Renal pelvis (tissue), 12 donors: ENCODE results near the gene MYRF. TPM values are rescaled to one million over a fixed set of nuclear protein-coding genes. Genes with fewer than 3 reads are reported as not detected.

ENCODE experiments used
- DNase-seq: peaks from one replicate; pipeline ENCODE4 v3.0.0-alpha.2; 2013
- long read RNA-seq, 16 experiments: transcript quantifications; one replicate each; lab custom pipeline, GENCODE V29; 2026
- polyA plus RNA-seq, 3 donors: library from polyadenylated mRNA; unstranded; fragments of 120-200 nt; gene quantifications; one replicate each; pipeline ENCODE4 v1.2.1, GENCODE V29; 2013; ENCODE audit not compliant: insufficient read length in 3 of 3

The MYRF gene
- polyA plus RNA-seq = 10 to 100 TPM; 23.7 to 30.0 (median 28.2) TPM
- long read RNA-seq, donor 1, partial matches to known transcripts = 127 of 992 reads
- long read RNA-seq, donor 1, other reads (novel, unspliced or antisense) = 865 of 992 reads
- long read RNA-seq, donor 2 = 0 reads
- long read RNA-seq, donor 3, partial matches to known transcripts = 243 of 587 reads
- long read RNA-seq, donor 3, other reads (novel, unspliced or antisense) = 344 of 587 reads
- long read RNA-seq, donor 4 = 0 reads
- long read RNA-seq, donor 5, partial matches to known transcripts = 0 of 1 reads
- long read RNA-seq, donor 5, other reads (novel, unspliced or antisense) = 0 of 1 reads
- long read RNA-seq, donor 6, partial matches to known transcripts = 113 of 719 reads
- long read RNA-seq, donor 6, other reads (novel, unspliced or antisense) = 606 of 719 reads
- long read RNA-seq, donor 7, partial matches to known transcripts = 320 of 733 reads
- long read RNA-seq, donor 7, other reads (novel, unspliced or antisense) = 413 of 733 reads
- long read RNA-seq, donor 8 = 0 reads
- long read RNA-seq, donor 9, partial matches to known transcripts = 298 of 720 reads
- long read RNA-seq, donor 9, other reads (novel, unspliced or antisense) = 421 of 720 reads
- long read RNA-seq, donor 10 = 0 reads
- long read RNA-seq, donor 11, partial matches to known transcripts = 525 of 533 reads
- long read RNA-seq, donor 11, other reads (novel, unspliced or antisense) = 8 of 533 reads
- long read RNA-seq, donor 12 = 0 reads
- long read RNA-seq, donor 13 = 0 reads
- long read RNA-seq, donor 14 = 0 reads
- long read RNA-seq, donor 15, partial matches to known transcripts = 5 of 7 reads
- long read RNA-seq, donor 15, other reads (novel, unspliced or antisense) = 0 of 7 reads
- long read RNA-seq, donor 16 = 0 reads

GRCh38 chr11:61752117-61752924, at the start of gene MYRF:
Gene MYRF, plus strand, starts transcription at chr11:61752636. Its CDS starts 109 bp downstream, at chr11:61752745.
- no peak for DNase-seq

- DNase-seq = no peak
These were observed 49.6 kb upstream of the MYRF start for GRCh38 chr11:61702701-61703312.

DNA sequence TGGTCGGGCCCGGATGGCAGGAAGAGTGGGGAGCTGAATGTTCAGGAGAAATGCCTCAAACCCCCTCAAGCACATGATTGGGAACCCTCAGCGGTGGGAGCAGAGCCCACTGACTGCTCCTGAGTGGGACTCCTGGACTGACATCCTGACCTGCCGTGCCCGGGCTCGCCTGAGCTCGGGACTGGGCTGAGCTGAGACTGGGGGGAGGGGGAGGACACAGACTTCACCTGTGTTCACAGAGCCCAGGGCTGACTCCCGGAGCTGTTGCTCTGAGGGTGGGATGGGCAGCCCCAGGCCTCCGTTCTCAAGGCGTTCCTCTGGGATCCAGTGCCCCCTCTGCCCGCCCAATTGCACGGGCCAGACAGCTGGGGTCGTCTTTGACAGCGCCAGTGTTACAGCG, 47.6 kb upstream of the MYRF start:
- no peak for DNase-seq

- no peak for DNase-seq
These were observed 45.7 kb upstream of the MYRF start for GRCh38 chr11:61706452-61707400.

DNA sequence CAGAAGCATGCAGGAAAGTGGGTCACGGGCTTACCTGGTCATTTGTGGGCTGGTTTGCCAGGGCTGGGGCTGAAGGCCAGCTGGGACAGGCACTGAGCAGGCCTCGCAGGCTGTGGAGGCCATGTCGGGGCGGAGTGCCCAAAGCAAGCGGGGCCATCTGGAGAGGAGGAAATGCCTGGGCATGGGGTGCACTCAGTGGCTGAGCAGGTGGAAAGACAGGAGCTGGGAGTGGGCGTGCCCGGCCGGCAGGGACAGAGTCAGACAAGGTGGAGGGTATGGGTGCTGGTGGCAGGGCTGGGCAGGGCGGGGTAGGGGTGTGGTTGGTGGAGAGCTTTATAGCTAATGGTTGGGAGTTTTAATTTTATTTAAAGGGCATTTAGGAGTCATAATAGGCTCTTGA, 44.9 kb upstream of the MYRF start:
- DNase-seq = no peak

DNA sequence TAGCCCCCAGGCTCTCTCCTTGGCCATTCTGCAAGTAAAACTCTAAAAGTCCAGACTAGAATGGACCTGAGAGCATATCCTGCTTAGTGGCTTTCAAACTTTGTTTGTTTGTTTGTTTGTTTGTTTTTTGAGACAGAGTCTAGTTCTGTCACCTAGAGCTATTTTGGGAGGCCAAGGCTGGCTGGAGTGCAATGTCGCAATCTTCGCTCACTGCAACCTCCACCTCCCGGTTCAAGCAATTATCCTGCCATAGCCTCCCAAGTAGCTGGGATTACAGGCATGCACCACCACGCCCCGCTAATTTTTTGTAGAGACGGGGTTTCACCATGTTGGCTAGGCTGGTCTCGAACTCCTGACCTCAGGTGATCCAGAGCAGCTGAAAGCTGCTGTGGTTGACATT, 43.3 kb upstream of the MYRF start:
- no peak for DNase-seq

GRCh38 chr11:61709572-61709971, 42.9 kb upstream of the MYRF start:
- DNase-seq = no peak

GRCh38 chr11:61710019-61710418, 42.4 kb upstream of the MYRF start:
- DNase-seq = no peak

DNA sequence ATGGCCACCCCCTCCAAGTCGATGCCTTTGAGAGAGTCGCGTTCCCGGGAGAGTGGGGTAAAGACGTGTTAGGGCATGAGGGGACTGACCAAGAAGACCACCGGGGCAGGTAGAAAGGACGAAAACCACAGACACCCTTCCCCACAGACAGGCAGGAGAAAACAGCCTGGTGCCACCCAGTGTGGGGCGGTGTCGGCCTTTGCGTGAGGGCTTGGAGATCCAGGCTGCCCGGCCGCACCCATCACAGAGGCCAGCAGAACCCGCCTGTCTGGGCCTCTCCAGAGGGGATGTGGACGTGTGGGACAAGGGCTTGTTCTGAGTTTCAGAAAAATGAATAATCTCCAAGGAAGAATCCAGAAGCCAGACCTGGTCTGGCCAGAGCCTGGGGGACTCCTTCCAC, 41.4 kb upstream of the MYRF start:
- no peak for DNase-seq

DNA sequence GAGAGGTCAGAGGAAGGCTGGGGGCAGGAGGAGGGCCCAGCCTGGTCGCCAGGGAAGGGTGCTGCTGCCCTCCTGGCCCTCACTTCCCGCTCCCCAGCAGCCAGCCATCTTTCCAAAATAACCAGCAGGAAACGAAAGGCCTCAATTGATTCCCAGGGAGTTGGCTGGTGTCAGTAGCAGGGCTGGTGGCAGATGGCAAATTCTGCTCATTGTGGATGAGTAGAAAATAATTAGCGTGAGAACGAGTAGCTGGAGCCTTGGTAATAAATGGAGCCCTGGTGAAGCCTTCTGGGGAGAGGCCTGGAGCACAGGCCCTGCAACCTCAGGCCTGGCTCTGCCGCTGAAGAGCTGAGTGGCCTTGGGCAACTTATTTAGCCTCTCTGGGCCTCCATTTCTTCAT, 40.9 kb upstream of the MYRF start:
- no peak for DNase-seq

DNA sequence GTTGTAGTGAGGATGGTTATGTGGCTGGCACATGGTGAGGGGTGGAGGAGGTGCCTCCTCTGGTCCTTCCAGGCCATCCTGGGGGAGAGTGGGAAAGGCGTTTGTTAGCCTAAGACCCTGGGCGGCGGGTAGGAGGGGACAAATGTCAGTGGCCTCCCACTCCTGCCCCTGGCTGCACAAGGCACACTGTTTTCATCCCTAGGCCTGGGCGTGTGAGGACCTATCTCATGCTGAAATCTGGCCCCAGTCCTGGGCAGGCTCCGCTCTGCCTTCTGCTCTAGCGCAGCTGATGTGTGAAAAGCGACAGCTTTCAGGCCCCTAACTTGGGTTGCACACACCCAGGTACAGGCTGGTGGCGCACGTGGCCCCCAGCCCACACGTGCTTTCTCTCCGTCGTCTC, 40.1 kb upstream of the MYRF start:
- no peak for DNase-seq

DNA sequence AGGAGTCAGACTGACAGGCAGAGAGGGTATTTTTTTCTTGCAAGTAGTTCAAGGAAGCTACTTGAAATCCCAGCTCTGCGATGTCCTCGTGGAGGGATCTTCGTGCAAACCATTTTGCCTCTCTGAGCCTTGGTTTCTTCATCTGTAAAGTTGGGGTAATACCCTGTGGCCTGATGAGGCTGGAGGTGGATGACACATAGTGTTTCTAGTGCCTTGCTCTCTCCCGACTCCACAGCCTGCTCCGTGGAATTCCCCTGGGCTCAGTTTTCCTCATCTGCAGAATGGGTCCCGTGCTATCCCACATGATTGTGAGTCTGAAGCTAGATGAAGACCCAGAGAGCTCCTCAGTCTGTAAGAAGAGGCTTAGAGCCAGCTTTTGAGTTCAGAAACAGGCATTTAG, 39.6 kb upstream of the MYRF start:
- no peak for DNase-seq

DNA sequence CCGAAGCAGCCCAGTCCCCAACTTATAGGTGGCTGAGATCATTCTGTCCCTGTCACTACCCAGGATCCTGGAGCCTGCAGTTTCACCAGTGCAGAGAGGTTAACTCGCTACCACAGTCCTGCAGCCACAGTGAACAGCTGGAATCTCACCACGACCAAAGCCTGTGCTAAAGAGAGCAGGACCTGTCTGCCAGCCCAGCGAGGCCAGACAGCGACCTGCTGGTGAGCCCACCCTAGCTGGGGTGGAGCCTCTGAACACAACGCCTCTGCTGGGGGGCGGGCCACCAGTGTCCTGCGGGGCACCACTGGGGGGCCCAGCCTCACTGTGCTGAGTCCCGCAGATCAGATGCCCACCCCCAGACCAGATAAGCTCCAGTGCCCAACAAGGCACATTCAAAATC, 39.0 kb upstream of the MYRF start:
- no peak for DNase-seq

DNA sequence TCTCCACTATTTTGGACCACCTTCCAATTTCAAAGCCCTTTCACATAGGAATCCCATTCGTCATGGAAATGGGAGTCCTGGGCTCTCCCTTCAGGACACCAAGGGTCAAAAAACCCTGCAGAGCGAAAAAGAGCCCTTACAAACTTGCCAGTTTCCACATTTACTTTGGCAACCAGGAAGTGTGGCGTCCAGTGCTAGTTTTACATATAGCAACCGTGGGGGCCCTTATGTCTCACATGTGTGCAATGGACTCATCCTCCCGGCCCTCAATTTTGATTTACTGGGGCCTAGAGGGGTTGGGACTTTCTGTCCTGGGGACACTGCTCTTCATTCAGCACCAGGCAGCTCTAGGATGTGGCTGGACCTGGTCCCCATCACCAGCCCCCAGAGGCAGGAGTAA, 38.5 kb upstream of the MYRF start:
- DNase-seq = no peak

DNA sequence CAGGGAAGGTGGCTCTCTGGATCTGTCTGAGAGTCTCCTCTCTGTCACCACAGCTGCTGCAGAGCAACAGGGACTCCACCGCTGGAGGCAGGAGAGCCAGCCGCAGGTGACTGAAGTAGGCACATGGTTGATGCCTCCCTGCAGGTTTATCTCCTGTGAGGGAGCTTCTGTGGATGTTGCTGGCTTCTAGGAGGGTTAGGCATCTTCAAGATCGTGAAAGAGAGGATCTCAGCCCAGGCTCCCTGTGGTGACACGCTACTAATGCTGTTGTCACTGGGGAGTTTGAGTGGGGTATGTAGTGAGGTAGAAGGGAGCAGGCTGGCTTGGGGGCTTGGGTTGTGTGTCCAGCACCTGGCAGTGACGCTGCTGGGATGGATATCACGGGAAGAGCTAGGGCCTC, 38.1 kb upstream of the MYRF start:
- no peak for DNase-seq

DNA sequence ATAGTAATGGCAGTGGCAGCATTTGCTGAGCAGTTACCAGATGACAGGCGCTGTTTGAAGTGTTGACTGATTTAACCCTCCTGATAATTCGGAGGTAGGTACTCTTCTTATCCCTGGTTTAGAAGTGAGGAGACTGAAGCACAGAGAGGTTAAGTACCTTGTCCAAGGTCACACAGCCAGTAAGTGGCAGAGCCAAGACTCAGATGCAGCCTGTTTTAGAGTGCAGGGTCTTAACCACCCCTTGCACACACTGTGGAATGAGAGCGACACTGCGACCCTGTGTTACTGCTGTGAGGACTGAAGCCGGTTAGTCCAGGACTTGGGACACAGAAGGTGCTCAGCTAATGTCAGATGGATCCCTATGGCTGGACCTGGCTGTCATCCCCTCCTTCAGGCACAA, 37.5 kb upstream of the MYRF start:
- no peak for DNase-seq

DNA sequence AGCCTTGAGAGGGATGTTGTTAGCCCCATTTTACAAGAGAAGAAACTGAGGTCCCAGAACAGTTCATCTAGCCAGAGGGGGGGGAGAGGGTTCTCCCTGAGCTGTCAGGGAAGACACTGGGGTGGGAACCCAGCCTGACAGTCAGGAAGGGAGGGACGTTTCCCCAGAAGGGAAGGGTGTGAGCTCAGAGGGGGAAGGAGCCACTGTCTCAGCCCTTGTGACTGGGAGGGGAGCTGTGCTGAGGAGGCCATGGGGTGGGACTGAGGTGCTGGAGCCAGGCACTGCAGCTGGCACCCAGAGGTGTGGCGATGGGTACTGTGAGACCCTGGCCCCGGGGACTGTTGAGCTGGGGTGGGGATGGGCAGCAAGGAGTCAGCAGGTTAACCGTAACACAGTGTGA, 36.6 kb upstream of the MYRF start:
- DNase-seq = no peak

DNA sequence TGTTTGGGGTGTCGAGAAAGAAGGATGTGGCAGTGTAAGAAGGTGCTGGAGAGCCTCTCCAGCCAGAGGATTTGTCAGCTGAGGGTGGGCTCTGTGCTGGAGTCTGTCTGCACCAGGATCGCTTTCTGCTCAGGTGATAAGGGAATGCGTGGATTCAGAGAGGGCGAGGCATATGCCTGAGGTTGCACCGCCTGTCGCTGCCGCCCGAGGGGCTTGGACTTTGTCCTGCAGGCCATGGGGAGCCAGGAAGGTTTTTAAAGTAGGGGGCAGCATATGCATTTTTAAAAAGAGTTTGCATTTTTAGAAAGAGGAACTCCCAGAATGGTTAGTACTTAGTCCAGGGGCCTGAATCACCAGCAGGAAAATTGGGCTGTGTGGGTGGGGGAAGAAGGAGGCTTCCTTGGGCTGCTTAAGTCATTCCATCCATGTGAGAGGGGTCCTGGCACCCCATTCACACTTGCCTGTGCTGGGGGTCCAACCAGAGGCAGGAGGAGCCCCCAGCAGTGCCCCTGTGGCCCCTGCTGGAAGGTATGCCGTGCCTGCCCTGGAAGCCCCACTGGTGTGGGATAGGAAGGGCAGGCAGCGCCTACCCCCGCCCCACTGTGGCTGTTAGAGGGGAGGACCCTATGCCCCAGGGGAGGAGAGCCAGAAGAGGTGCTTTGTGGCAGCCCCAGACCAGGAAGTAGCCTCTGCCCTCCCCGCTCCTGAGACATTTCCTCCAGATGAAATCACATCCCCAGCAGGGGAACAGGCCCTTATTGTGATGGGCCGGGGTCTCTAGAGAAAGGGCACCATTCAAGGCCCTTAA, 35.8 kb upstream of the MYRF start:
- DNase-seq = no peak

- DNase-seq = no peak
These were observed 35.0 kb upstream of the MYRF start for GRCh38 chr11:61717286-61718033.
